SK-N-SH (cell line): ENCODE results near the gene CXCL9. TPM values are rescaled to one million over a fixed set of nuclear protein-coding genes. Genes with fewer than 3 reads are reported as not detected.

Experiments
- CTCF ChIA-PET: fragments of 300-600, 350-600 bp; formaldehyde crosslinking; extraction: SDS; loops from one replicate; lab custom pipeline; 2021; lab: Yijun Ruan, JAX
- POLR2A ChIA-PET: fragments of 350-600 bp; sonication (Branson Sonifier 250); formaldehyde crosslinking; extraction: SDS; loops from one replicate; lab custom pipeline; 2020; ENCODE audit warnings: antibody characterized with exemption, inconsistent platforms; lab: Yijun Ruan, JAX
- DNase-seq: peaks from one replicate; pipeline ENCODE4 v3.0.0; 2012
- H2AFZ ChIP-seq: fragments of 200-600 bp; sonication (generic); 2 replicates; pipeline ENCODE4 v1.8.1; 2016; ENCODE audit warnings: antibody characterized with exemption, mild to moderate bottlenecking, low read depth
- H3F3A ChIP-seq: fragments of 200-600 bp; sonication (generic); replicated peaks from 2 replicates; pipeline ENCODE3; 2016; ENCODE audit warnings: antibody characterized with exemption, mild to moderate bottlenecking; ENCODE audit not compliant: insufficient read depth
- H3K27ac ChIP-seq, 2 experiments: fragments of 200-500 bp in 1 of 2; fragments of 200-600 bp in 1 of 2; sonication (Bioruptor generic) in 1 of 2; sonication (generic), shearing (Covaris generic) in 1 of 2; 2 replicates each; pipeline versions ENCODE4 v1.5.1 to v1.6.1; 2014 to 2016; ENCODE audit warnings: low read depth in 2 of 2, inconsistent platforms in 1 of 2, low read length in 1 of 2, mild to moderate bottlenecking in 1 of 2, mixed read lengths in 1 of 2
- H3K27me3 ChIP-seq: fragments of 200-600 bp; sonication (generic), shearing (Covaris generic); 2 replicates; pipeline ENCODE4 v1.6.1; 2016; ENCODE audit warnings: mixed run types; ENCODE audit not compliant: insufficient read depth
- H3K36me3 ChIP-seq, 2 experiments: fragments of 200-500 bp in 1 of 2; fragments of 200-600 bp in 1 of 2; sonication (Bioruptor generic) in 1 of 2; sonication (generic) in 1 of 2; replicated peaks in 1 of 2; 2 replicates each; pipeline versions ENCODE3 to v1.5.1; 2014 to 2016; ENCODE audit warnings: low read length in 1 of 2, mild to moderate bottlenecking in 1 of 2; ENCODE audit not compliant: insufficient read depth in 2 of 2, control insufficient read depth in 1 of 2
- H3K4me1 ChIP-seq, 2 experiments: fragments of 200-500 bp in 1 of 2; fragments of 200-600 bp in 1 of 2; sonication (Bioruptor generic) in 1 of 2; sonication (generic), shearing (Covaris generic) in 1 of 2; 2 replicates each; pipeline versions ENCODE4 v1.5.1 to v1.6.1; 2014 to 2016; ENCODE audit warnings: low read depth in 1 of 2, low read length in 1 of 2, mixed run types in 1 of 2; ENCODE audit not compliant: insufficient read depth in 2 of 2, control insufficient read depth in 1 of 2
- H3K4me2 ChIP-seq: fragments of 200-600 bp; sonication (generic), shearing (Covaris generic); 2 replicates; pipeline ENCODE4 v1.6.1; 2017; ENCODE audit warnings: mixed run types
- H3K4me3 ChIP-seq, 2 experiments: fragments of 200-500 bp in 1 of 2; fragments of 200-600 bp in 1 of 2; sonication (Bioruptor generic) in 1 of 2; sonication (generic), shearing (Covaris generic) in 1 of 2; 2 replicates each; pipeline versions ENCODE4 v1.5.1 to v1.8.1; 2014 to 2016; ENCODE audit warnings: low read depth in 2 of 2, inconsistent platforms in 1 of 2, low read length in 1 of 2, mild to moderate bottlenecking in 1 of 2, mixed read lengths in 1 of 2, moderate library complexity in 1 of 2
- H3K79me2 ChIP-seq: fragments of 200-600 bp; sonication (generic); 2 replicates; pipeline ENCODE4 v1.8.1; 2017; ENCODE audit warnings: mild to moderate bottlenecking; ENCODE audit not compliant: insufficient read depth
- H3K9ac ChIP-seq: fragments of 200-600 bp; sonication (generic); 2 replicates; pipeline ENCODE4 v1.6.1; 2017; ENCODE audit warnings: mixed run types
- H3K9me2 ChIP-seq: fragments of 200-600 bp; sonication (generic); 2 replicates; pipeline ENCODE4 v1.6.1; 2017; ENCODE audit warnings: mixed run types
- H3K9me3 ChIP-seq: fragments of 200-600 bp; sonication (generic); 2 replicates; pipeline ENCODE4 v1.6.1; 2017; ENCODE audit warnings: mixed run types, mild to moderate bottlenecking, moderate library complexity
- H4K20me1 ChIP-seq: fragments of 200-600 bp; sonication (generic); 2 replicates; pipeline ENCODE4 v1.6.1; 2017; ENCODE audit warnings: mild to moderate bottlenecking, mixed run types; ENCODE audit not compliant: insufficient read depth
- CHD2 ChIP-seq: fragments of 150-350 bp; IDR thresholded peaks from 2 replicates; pipeline ENCODE4 v1.6.1; 2018; ENCODE audit warnings: low read length; ENCODE audit not compliant: partially characterized antibody
- FOSL2 ChIP-seq: IDR thresholded peaks from 2 replicates; pipeline ENCODE4 v1.4.0; 2012; ENCODE audit warnings: low read depth, mild to moderate bottlenecking, moderate library complexity, borderline replicate concordance
- FOXJ3 ChIP-seq: sonication (generic); formaldehyde crosslinking; IDR thresholded peaks from 2 replicates; pipeline ENCODE4 v1.5.1; 2020; ENCODE audit warnings: mild to moderate bottlenecking, missing genetic modification reagents
- FOXM1 ChIP-seq: IDR thresholded peaks from 2 replicates; pipeline ENCODE4 v1.4.0; 2012; ENCODE audit warnings: low read depth, mild to moderate bottlenecking
- JUND ChIP-seq: IDR thresholded peaks from 2 replicates; pipeline ENCODE4 v1.4.0; 2012
- MEF2A ChIP-seq: IDR thresholded peaks from 2 replicates; pipeline ENCODE4 v1.4.0; 2012; ENCODE audit warnings: low read depth, borderline replicate concordance
- MXI1 ChIP-seq: IDR thresholded peaks from 2 replicates; pipeline ENCODE4 v1.6.1; 2012; ENCODE audit warnings: mild to moderate bottlenecking, low read depth, low read length, improper control_type of control experiment
- POLR2AphosphoS5 ChIP-seq: IDR thresholded peaks from 2 replicates; pipeline ENCODE4 v1.6.1; 2012; ENCODE audit warnings: low read depth, low read length
- RAD21 ChIP-seq: IDR thresholded peaks from 2 replicates; pipeline ENCODE4 v1.6.1; 2012; ENCODE audit warnings: mild to moderate bottlenecking, low read length
- RXRA ChIP-seq: IDR thresholded peaks from 2 replicates; pipeline ENCODE4 v1.4.0; 2012; ENCODE audit warnings: low read depth, mild to moderate bottlenecking, borderline replicate concordance
- SIN3A ChIP-seq: IDR thresholded peaks from 2 replicates; pipeline ENCODE4 v1.6.1; 2012; ENCODE audit warnings: low read depth, mild to moderate bottlenecking, low read length, moderate library complexity, borderline replicate concordance
- TAF1 ChIP-seq: IDR thresholded peaks from 2 replicates; pipeline ENCODE4 v1.6.1; 2012; ENCODE audit warnings: low read depth, mild to moderate bottlenecking, low read length, moderate library complexity, borderline replicate concordance
- TEAD4 ChIP-seq: IDR thresholded peaks from 2 replicates; pipeline ENCODE4 v1.4.0; 2012; ENCODE audit warnings: mild to moderate bottlenecking, borderline replicate concordance; ENCODE audit not compliant: insufficient read depth
- WGBS: methylation state at CpG from one replicate; pipeline ENCODE4 v1.1.6; 2017; ENCODE audit warnings: low lambda C conversion rate; 5-methylcytosine and 5-hydroxymethylcytosine counted together
- polyA plus RNA-seq, 3 experiments: library from polyadenylated mRNA; depleted of rRNA; stranded (reverse); fragments of >200 nt; gene quantifications; 2 replicates each; pipeline ENCODE4 v1.2.3, GENCODE V29; 2012
- TF ChIP-seq, protein P1 (sequence below): IDR thresholded peaks from 2 replicates; pipeline ENCODE4 v1.4.0; 2012; ENCODE audit warnings: low read depth, borderline replicate concordance
- TF ChIP-seq, protein P2 (sequence below): fragments of 150-350 bp; IDR thresholded peaks from 2 replicates; pipeline ENCODE4 v1.6.1; 2016; ENCODE audit warnings: mild to moderate bottlenecking, low read depth, low read length
- TF ChIP-seq, protein P3 (sequence below): IDR thresholded peaks from 2 replicates; pipeline ENCODE4 v1.4.0; 2012; ENCODE audit warnings: low read depth
- TF ChIP-seq, protein P4 (sequence below): fragments of 200-600 bp; sonication (generic); IDR thresholded peaks from 2 replicates; pipeline ENCODE4 v1.6.1; 2017; ENCODE audit warnings: antibody characterized with exemption, mild to moderate bottlenecking, moderate library complexity
- TF ChIP-seq, protein P5 (sequence below): IDR thresholded peaks from 2 replicates; pipeline ENCODE4 v1.4.0; 2012; ENCODE audit warnings: low read depth, borderline replicate concordance

CXCL9 gene
- polyA plus RNA-seq, 1 of the 3 experiments (the other 2 are of a cell fraction) = not detected

DNA sequence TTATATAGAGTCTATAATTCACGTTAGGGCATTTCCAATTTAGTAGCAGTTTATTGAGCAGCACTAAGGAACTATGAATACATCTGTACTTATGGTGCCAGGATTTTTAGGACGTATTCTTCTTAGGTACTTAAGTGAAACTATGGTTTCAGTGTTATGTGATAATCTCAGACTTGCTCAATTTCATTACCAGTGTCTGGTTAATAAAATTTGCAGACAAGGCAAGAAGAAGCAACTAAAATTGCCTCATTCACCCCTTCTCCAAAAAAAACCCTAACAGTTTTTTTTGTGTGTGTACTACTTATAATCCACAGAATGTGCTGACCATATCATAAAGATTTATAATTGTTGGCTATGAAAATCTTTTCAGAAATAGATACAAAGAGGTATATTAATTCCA is 22.0 kb upstream of the CXCL9 start:
- no peaks in the 10 kb centered on the region for H3K79me2 ChIP-seq
- no peak overlapping the region for H3K4me3 ChIP-seq
- no peaks in the 10 kb centered on the region for H3K36me3 ChIP-seq
- H3K9me3 ChIP-seq = no peaks in the 10 kb centered on the region
- H3K27ac ChIP-seq = no peak overlapping the region
- DNase-seq = no peak
- H3K4me2 ChIP-seq = no peak overlapping the region
- CTCF ChIA-PET = no interaction called here
- H3F3A ChIP-seq = no peaks in the 10 kb centered on the region
- H3K9ac ChIP-seq = no peak overlapping the region
- no peaks in the 10 kb centered on the region for H4K20me1 ChIP-seq
- no peaks in the 10 kb centered on the region; the same call in 1 of the 2 replicates for H3K27me3 ChIP-seq
- POLR2A ChIA-PET = no interaction called here
- no peaks in the 10 kb centered on the region; a peak in 1 of 4 replicates for H3K4me1 ChIP-seq
- no peaks in the 10 kb centered on the region for H3K9me2 ChIP-seq
- no peak overlapping the region for H2AFZ ChIP-seq
- TF ChIP-seq MEF2A (no peak), TAF1 (no peak), SIN3A (no peak), RXRA (no peak), FOXJ3 (CRISPR knock-in tag) (no peak), TEAD4 (no peak), CHD2 (no peak), MXI1 (no peak), POLR2AphosphoS5 (no peak), JUND (no peak), FOSL2 (no peak), RAD21 (no peak), FOXM1 (no peak)
- TF ChIP-seq, protein P1, sequence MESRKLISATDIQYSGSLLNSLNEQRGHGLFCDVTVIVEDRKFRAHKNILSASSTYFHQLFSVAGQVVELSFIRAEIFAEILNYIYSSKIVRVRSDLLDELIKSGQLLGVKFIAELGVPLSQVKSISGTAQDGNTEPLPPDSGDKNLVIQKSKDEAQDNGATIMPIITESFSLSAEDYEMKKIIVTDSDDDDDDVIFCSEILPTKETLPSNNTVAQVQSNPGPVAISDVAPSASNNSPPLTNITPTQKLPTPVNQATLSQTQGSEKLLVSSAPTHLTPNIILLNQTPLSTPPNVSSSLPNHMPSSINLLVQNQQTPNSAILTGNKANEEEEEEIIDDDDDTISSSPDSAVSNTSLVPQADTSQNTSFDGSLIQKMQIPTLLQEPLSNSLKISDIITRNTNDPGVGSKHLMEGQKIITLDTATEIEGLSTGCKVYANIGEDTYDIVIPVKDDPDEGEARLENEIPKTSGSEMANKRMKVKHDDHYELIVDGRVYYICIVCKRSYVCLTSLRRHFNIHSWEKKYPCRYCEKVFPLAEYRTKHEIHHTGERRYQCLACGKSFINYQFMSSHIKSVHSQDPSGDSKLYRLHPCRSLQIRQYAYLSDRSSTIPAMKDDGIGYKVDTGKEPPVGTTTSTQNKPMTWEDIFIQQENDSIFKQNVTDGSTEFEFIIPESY = no peak
- TF ChIP-seq, protein P2, sequence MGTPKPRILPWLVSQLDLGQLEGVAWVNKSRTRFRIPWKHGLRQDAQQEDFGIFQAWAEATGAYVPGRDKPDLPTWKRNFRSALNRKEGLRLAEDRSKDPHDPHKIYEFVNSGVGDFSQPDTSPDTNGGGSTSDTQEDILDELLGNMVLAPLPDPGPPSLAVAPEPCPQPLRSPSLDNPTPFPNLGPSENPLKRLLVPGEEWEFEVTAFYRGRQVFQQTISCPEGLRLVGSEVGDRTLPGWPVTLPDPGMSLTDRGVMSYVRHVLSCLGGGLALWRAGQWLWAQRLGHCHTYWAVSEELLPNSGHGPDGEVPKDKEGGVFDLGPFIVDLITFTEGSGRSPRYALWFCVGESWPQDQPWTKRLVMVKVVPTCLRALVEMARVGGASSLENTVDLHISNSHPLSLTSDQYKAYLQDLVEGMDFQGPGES = no peak
- TF ChIP-seq, protein P3, sequence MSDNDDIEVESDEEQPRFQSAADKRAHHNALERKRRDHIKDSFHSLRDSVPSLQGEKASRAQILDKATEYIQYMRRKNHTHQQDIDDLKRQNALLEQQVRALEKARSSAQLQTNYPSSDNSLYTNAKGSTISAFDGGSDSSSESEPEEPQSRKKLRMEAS = no peak
- TF ChIP-seq, protein P4, sequence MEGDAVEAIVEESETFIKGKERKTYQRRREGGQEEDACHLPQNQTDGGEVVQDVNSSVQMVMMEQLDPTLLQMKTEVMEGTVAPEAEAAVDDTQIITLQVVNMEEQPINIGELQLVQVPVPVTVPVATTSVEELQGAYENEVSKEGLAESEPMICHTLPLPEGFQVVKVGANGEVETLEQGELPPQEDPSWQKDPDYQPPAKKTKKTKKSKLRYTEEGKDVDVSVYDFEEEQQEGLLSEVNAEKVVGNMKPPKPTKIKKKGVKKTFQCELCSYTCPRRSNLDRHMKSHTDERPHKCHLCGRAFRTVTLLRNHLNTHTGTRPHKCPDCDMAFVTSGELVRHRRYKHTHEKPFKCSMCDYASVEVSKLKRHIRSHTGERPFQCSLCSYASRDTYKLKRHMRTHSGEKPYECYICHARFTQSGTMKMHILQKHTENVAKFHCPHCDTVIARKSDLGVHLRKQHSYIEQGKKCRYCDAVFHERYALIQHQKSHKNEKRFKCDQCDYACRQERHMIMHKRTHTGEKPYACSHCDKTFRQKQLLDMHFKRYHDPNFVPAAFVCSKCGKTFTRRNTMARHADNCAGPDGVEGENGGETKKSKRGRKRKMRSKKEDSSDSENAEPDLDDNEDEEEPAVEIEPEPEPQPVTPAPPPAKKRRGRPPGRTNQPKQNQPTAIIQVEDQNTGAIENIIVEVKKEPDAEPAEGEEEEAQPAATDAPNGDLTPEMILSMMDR = no peak
- TF ChIP-seq, protein P5, sequence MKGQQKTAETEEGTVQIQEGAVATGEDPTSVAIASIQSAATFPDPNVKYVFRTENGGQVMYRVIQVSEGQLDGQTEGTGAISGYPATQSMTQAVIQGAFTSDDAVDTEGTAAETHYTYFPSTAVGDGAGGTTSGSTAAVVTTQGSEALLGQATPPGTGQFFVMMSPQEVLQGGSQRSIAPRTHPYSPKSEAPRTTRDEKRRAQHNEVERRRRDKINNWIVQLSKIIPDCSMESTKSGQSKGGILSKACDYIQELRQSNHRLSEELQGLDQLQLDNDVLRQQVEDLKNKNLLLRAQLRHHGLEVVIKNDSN = no peak
- TF ChIP-seq, all 33 proteins: peak for 0
- WGBS = 76% methylated on average over 2 of the region's 2 CpGs
